ENCODE measurements around the gene ALKBH6. TPM values are rescaled to one million over a fixed set of nuclear protein-coding genes. Genes with fewer than 3 reads are reported as not detected.

Gene ALKBH6
- total and polyA plus RNA-seq, 2 of the 13 experiments (the other 11 are each of a cell fraction or from before 2014, with no cell fraction given) = 13.7 to 18.1 TPM

- TF ChIP-seq E2F2 (CRISPR knock-in tag; IDR thresholded peaks at IDR 0.05; ENCODE audit: borderline replicate concordance) (peak; percentile 89; the same call in 1 of the 2 replicates), ZNF749 (CRISPR knock-in tag; IDR thresholded peaks at IDR 0.05; ENCODE audit: borderline replicate concordance) (no peak), YEATS4 (CRISPR knock-in tag; IDR thresholded peaks at IDR 0.05; ENCODE audit: borderline replicate concordance) (peak; percentile 74), HIC2 (CRISPR knock-in tag; IDR thresholded peaks at IDR 0.05; ENCODE audit: low read depth) (no peak), SOX13 (IDR thresholded peaks at IDR 0.05) (no peak), SOX13 (CRISPR knock-in tag; conservative IDR thresholded peaks at IDR 0.05 in 1 of 2, IDR thresholded peaks at IDR 0.05 in 1 of 2) (no peak), HOXA9 (CRISPR knock-in tag; IDR thresholded peaks at IDR 0.05; ENCODE audit: borderline replicate concordance) (peak; percentile 81; the same call in 1 of the 2 replicates), ZNF724P (CRISPR knock-in tag; IDR thresholded peaks at IDR 0.05; ENCODE audit: borderline replicate concordance) (0 out of 2 replicates have a peak, but pooled peaks have one; percentile 45), ZNF891 (CRISPR knock-in tag; IDR thresholded peaks at IDR 0.05) (no peak), RXRA (CRISPR knock-in tag; IDR thresholded peaks at IDR 0.05) (no peak), UBTF (CRISPR knock-in tag; IDR thresholded peaks at IDR 0.05) (no peak; the same call in 1 of the 2 replicates), ZNF83 (CRISPR knock-in tag; IDR thresholded peaks at IDR 0.05; ENCODE audit: borderline replicate concordance) (no peak), MED13 (CRISPR knock-in tag; IDR thresholded peaks at IDR 0.05) (peak; percentile 48; the same call in 1 of the 2 replicates), FOXK2 (IDR thresholded peaks at IDR 0.05) (no peak), KMT2A (CRISPR knock-in tag; IDR thresholded peaks at IDR 0.05) (no peak; the same call in 1 of the 2 replicates), ZFP90 (CRISPR knock-in tag; IDR thresholded peaks at IDR 0.05; ENCODE audit: borderline replicate concordance) (0 out of 2 replicates have a peak, but pooled peaks have one; percentile 43), ZNF513 (CRISPR knock-in tag; conservative IDR thresholded peaks at IDR 0.05) (no peak), LRRFIP1 (CRISPR knock-in tag; conservative IDR thresholded peaks at IDR 0.05) (no peak)
Observed at GRCh38 chr19:36054733-36055686, 41.0 kb upstream of the ALKBH6 start, which contains the start of gene WDR62 (continued).

Data from HepG2 (cell line).